GM12878 (cell line): ENCODE measurements around the gene KRTAP10-7.

Experiments used
- CTCF ChIP-seq, 3 experiments: IDR thresholded peaks in 2 of 3; conservative IDR thresholded peaks in 1 of 3; 2 replicates each; pipeline ENCODE4 v1.5.1; 2011; ENCODE audit warnings: low read depth in 3 of 3, low read length in 3 of 3, mild to moderate bottlenecking in 3 of 3, control low read depth in 2 of 3, moderate library complexity in 2 of 3, inconsistent platforms in 1 of 3, mixed read lengths in 1 of 3; ENCODE audit not compliant: control insufficient read depth in 2 of 3, insufficient read depth in 1 of 3; ENCODE audit errors: extremely low read depth in 1 of 3
- HCFC1 ChIP-seq: fragments of 150-350 bp; IDR thresholded peaks from 2 replicates; pipeline ENCODE4 v1.6.1; 2014; ENCODE audit warnings: low read length
- IKZF1 ChIP-seq: fragments of 450-650 bp; conservative IDR thresholded peaks from 2 replicates; pipeline ENCODE4 v1.6.1; 2017; ENCODE audit warnings: antibody characterized with exemption, mild to moderate bottlenecking
- MTA3 ChIP-seq: IDR thresholded peaks from 2 replicates; pipeline ENCODE4 v1.6.1; 2012; ENCODE audit warnings: low read length, inconsistent platforms, borderline replicate concordance
- NR2C2 ChIP-seq: IDR thresholded peaks from 2 replicates; pipeline ENCODE4 v1.6.1; 2011; ENCODE audit warnings: borderline replicate concordance, low read depth; ENCODE audit not compliant: control insufficient read depth, insufficient read length
- POU2F2 ChIP-seq: IDR thresholded peaks from 3 replicates; pipeline ENCODE4 v1.6.1; 2011; ENCODE audit warnings: low read depth, mild to moderate bottlenecking, low read length, borderline replicate concordance
- RCOR1 ChIP-seq: conservative IDR thresholded peaks from 2 replicates; pipeline ENCODE4 v1.6.1; 2012; ENCODE audit warnings: low read depth, low read length, improper control_type of control experiment
- SREBF1 ChIP-seq: IDR thresholded peaks from 2 replicates; pipeline ENCODE4 v1.6.1; 2012; ENCODE audit warnings: mild to moderate bottlenecking, low read length
- TAF1 ChIP-seq: IDR thresholded peaks from 2 replicates; pipeline ENCODE4 v1.6.1; 2011; ENCODE audit warnings: mild to moderate bottlenecking, low read depth, low read length, borderline replicate concordance
- WRNIP1 ChIP-seq: IDR thresholded peaks from 2 replicates; pipeline ENCODE4 v1.6.1; 2011; ENCODE audit warnings: low read depth, low read length, improper control_type of control experiment, borderline replicate concordance
- YY1 ChIP-seq: IDR thresholded peaks from 2 replicates; pipeline ENCODE4 v1.6.1; 2011; ENCODE audit warnings: low read depth, mild to moderate bottlenecking, low read length

GRCh38 chr21:44606495-44606894, 6.1 kb downstream of the KRTAP10-7 start:
- TF ChIP-seq CTCF (IDR thresholded peaks at IDR 0.05 in 2 of 3, conservative IDR thresholded peaks at IDR 0.05 in 1 of 3; ENCODE audit: control insufficient read depth in 2 of 3, extremely low read depth in 1 of 3, insufficient read depth in 1 of 3, low read depth in 3 of 3, low read length in 3 of 3) (no peak), POU2F2 (no peak), MTA3 (no peak), HCFC1 (no peak), IKZF1 (no peak), SREBF1 (no peak), WRNIP1 (no peak), TAF1 (no peak), RCOR1 (no peak), NR2C2 (no peak), YY1 (no peak)
